GM12892 (cell line): Measurements from ENCODE around the gene PROB1.

ENCODE experiments used
- POLR2AphosphoS5 ChIP-seq: IDR thresholded peaks from 2 replicates; pipeline ENCODE4 v1.6.1; 2011; ENCODE audit warnings: low read depth, low read length, control low read depth
- TAF1 ChIP-seq: IDR thresholded peaks from 2 replicates; pipeline ENCODE4 v1.6.1; 2011; ENCODE audit warnings: low read depth, mild to moderate bottlenecking, control low read depth, low read length, borderline replicate concordance

GRCh38 chr5:139381837-139382761 lies 12.8 kb downstream of the PROB1 start:
- TF ChIP-seq POLR2AphosphoS5 (no peak), TAF1 (no peak)
